NCI-H526 (cell line): ENCODE results near the gene CDK11A.
"Not testable (repeated sequence)": the region's sequence is repeated elsewhere in the genome, so short reads cannot be mapped to it uniquely, and the experiment has no call there.

Experiments used
- DNase-seq, 2 experiments: peaks; one replicate each; lab custom pipeline; 2025; lab: John Stamatoyannopoulos, UW

The CDK11A gene

DNA sequence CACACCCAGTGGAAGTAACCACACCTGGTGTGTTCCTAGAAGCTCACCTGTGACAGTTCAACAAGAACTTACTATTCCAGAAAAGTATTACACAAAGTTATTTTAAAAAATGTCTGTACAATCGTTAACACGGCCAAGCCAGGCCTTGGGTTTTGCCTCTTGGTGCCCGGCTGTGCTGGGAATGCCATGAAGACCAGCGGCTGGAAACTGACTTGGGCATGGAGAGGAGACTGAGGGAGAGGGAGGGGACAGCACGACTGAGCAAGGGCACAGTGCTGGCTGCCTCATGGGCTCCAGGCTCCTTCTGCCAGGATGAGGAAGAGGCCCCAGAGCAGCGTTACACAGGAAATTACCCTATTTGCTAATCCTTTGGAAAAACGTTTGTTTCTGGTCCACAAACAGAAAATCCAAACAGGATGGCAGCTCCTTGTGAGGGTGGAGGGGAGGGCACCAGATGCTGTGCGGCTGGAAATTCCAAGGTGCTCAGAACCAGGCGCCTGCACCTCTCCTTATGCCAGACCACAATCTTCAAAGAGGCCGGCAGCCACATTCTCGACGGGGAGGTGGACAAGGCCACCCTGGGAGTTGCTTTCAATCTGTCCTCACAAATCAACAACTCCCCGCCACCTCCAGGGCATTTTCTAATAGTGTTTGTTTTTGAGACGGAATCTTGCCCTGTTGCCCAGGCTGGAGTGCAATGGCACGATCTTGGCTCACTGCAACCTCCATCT, 61.2 kb downstream of the CDK11A start:
- DNase-seq = not testable (repeated sequence)

DNA sequence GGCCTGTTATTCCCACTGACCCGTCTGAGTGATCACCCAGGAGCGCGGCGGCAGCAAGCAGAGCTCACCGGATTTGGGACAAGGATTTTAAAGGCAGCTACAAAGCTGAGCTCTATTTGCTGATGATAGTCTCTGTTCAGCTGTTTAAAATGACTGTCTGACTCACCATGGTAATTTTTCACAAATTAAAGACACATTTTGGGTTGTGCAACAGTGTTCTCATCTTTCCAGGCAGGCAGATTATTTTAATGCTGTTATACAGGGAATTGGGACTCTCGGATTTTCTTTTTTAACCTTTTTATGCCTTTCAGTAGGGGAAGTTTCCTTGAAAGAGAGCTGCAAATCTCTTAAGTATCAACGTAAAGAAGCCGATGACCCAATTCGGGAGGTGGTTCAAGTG, 61.8 kb downstream of the CDK11A start:
- DNase-seq = not testable (repeated sequence)

DNA sequence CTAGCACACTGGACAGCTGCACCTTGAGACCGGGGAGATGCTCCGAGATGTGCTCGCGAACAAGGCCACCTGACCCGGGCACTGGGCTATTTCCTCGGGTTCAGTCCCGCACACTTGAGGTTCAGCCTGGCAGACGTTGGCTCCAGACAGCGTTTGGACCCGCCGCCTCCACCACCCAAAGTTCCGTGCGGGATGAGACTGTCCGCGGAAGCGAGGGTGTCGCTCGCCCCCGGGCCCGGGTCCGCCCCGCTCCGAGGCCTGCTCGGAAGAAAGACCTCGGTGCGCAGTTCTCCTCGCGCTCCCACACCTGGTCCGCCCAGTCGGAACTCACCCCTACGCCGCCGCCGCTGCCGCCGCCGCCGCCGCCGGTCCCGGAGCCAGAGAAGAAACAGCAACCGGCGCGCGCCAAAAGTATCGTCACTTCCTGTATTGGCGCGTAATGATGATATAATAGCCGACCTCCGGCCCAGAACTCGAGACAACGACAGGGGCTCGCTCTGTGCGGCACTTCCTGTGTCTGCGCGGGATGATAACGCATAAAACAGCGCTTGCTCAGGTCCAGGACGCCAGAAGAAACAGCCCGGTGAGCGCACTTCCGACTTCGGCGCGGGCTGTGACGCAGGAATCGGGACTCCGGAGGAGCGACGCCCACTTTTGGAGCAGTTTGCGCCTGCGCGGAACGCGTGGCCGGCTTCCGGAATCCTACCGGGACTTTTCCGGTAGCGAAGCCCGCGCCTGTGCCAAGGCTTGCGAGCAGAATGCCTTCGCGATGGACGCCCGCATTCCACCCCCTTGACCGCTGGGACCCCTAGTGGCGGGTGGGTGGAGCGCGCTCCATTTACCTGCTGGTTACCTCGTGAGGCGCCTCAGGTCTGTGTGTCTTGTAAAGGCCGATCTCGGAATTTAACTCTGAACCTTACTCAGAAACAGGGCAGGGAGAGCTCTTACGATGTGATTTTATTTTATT, 65.3 kb downstream of the CDK11A start, which contains the start of gene CDK11B:
TSS of gene CDK11B (minus strand) at position 422 of the 967 bp plus-strand sequence. CDS start 1,519 bp downstream, outside the sequence.
- peak; percentile 90 to 95 for DNase-seq
